Gastrocnemius medialis (tissue), 4 donors: Measurements from ENCODE around the gene LGI1. TPM values are rescaled to one million over a fixed set of nuclear protein-coding genes. Genes with fewer than 3 reads are reported as not detected.

ENCODE experiments used
- ATAC-seq, 2 donors: fragments of 150-250 bp; one replicate each; pipeline ENCODE4 v1.9.1; 2016
- DNase-seq, 2 donors: peaks; one replicate each; pipeline ENCODE4 v3.0.0-alpha.2; 2019
- H3K27ac ChIP-seq, 4 donors: fragments of 200-600 bp; sonication (generic); 1 replicate in 1 of 4; 2 replicates in 3 of 4; pipeline ENCODE4 v1.5.1; 2016 to 2018; ENCODE audit warnings: mild to moderate bottlenecking in 2 of 4, moderate library complexity in 1 of 4
- H3K27me3 ChIP-seq, 3 donors: fragments of 200-600 bp; sonication (generic) in 2 of 3; 1 replicate in 1 of 3; 2 replicates in 2 of 3; pipeline versions ENCODE4 v1.5.1 to v1.6.0; 2016 to 2019; ENCODE audit warnings: mild to moderate bottlenecking in 1 of 3, moderate library complexity in 1 of 3
- H3K36me3 ChIP-seq, 2 donors: fragments of 200-600 bp; sonication (generic) in 1 of 2; one replicate each; pipeline ENCODE4 v1.5.1; 2017 to 2018
- H3K4me1 ChIP-seq, 2 donors: fragments of 200-600 bp; sonication (generic) in 1 of 2; one replicate each; pipeline ENCODE4 v1.5.1; 2016 to 2017; ENCODE audit warnings: mild to moderate bottlenecking in 2 of 2
- H3K4me3 ChIP-seq, 4 donors: fragments of 200-600 bp; sonication (generic) in 3 of 4; 1 replicate in 1 of 4; 2 replicates in 3 of 4; pipeline ENCODE4 v1.5.1; 2016 to 2019; ENCODE audit warnings: mild to moderate bottlenecking in 2 of 4
- H3K9me3 ChIP-seq, 3 donors: fragments of 200-600 bp; sonication (generic) in 2 of 3; 1 replicate in 1 of 3; 2 replicates in 2 of 3; pipeline ENCODE4 v1.5.1; 2016 to 2019
- POLR2A ChIP-seq, 2 donors: fragments of 450-650 bp; IDR thresholded peaks; one replicate each; pipeline ENCODE4 v1.6.1; 2017; ENCODE audit warnings: antibody characterized with exemption in 2 of 2, mild to moderate bottlenecking in 2 of 2, moderate library complexity in 2 of 2
- in situ Hi-C, 4 donors: fragments of 200-750 bp; cut with MboI; loops; one replicate each; pipeline versions ENCODE4 v1.15.0 to v1.8.0; 2017; ENCODE audit warnings: low sequenced_read_pairs in 4 of 4
- intact Hi-C: fragments of 100-400 bp; cut with DNase I; formaldehyde crosslinking; loops from one replicate; pipeline ENCODE4 v1.15.1; 2023; ENCODE audit warnings: low total_unique reads
- total RNA-seq, 4 donors: library from RNA; depleted of rRNA; stranded (reverse); fragments of >200 nt; gene quantifications; one replicate each; pipeline versions ENCODE4 v1.1.0 to v1.2.3, GENCODE V29; 2016
- TF ChIP-seq, protein P1 (sequence below), 5 experiments: fragments of 450-650 bp in 3 of 5; fragments of 200-600 bp in 2 of 5; sonication (generic) in 2 of 5; IDR thresholded peaks in 4 of 5; conservative IDR thresholded peaks in 1 of 5; 1 replicate in 4 of 5; 2 replicates in 1 of 5; pipeline ENCODE4 v1.5.1; 2016 to 2019; ENCODE audit warnings: antibody characterized with exemption in 5 of 5, mild to moderate bottlenecking in 3 of 5, moderate library complexity in 3 of 5

Gene LGI1
- total RNA-seq, 4 donors from 2014 or later: 0.33 to 12.6 TPM; not detected in 2

DNA sequence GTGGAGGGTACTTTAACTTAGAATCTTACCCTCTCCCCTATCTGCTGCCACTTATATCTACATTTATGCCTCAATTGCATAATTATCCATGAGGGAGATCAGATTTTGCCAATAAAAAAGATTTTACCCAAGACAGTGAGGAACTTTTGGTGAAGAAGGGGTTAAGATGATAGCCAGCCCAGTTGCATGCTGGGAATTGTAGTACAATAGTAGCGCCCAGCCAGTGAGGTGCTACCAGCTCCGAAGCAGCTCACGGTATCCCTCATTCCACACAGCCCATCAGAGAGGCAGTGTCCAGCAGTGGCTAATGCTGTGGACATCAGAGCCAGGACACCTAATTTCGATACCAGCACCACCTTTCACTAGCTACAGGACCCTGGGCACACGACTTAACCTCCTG is 5.9 kb upstream of the LGI1 start:
- intact Hi-C loops (no loop called here), in situ Hi-C loops (no loop called here)
- DNase-seq (peak in 1 of 2 donors; percentile 27), ATAC-seq (peak; percentile 71 to 92)
- Histone ChIP-seq H3K27me3 (no peaks in the 10 kb centered on the region), H3K27ac (peak overlapping the region in 1 of 4 donors; percentile 33), H3K9me3 (no peaks in the 10 kb centered on the region), H3K36me3 (no peaks in the 10 kb centered on the region), H3K4me1 (peaks cover 0 to 10% of the 10 kb centered on the region in 2 donors), H3K4me3 (peak overlapping the region; percentile 23 to 61 (median 50))
- TF ChIP-seq POLR2A (IDR thresholded peaks at IDR 0.05): no peak
- TF ChIP-seq, protein P1, sequence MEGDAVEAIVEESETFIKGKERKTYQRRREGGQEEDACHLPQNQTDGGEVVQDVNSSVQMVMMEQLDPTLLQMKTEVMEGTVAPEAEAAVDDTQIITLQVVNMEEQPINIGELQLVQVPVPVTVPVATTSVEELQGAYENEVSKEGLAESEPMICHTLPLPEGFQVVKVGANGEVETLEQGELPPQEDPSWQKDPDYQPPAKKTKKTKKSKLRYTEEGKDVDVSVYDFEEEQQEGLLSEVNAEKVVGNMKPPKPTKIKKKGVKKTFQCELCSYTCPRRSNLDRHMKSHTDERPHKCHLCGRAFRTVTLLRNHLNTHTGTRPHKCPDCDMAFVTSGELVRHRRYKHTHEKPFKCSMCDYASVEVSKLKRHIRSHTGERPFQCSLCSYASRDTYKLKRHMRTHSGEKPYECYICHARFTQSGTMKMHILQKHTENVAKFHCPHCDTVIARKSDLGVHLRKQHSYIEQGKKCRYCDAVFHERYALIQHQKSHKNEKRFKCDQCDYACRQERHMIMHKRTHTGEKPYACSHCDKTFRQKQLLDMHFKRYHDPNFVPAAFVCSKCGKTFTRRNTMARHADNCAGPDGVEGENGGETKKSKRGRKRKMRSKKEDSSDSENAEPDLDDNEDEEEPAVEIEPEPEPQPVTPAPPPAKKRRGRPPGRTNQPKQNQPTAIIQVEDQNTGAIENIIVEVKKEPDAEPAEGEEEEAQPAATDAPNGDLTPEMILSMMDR (IDR thresholded peaks at IDR 0.05 in 4 of 5, conservative IDR thresholded peaks at IDR 0.05 in 1 of 5): no peak

DNA sequence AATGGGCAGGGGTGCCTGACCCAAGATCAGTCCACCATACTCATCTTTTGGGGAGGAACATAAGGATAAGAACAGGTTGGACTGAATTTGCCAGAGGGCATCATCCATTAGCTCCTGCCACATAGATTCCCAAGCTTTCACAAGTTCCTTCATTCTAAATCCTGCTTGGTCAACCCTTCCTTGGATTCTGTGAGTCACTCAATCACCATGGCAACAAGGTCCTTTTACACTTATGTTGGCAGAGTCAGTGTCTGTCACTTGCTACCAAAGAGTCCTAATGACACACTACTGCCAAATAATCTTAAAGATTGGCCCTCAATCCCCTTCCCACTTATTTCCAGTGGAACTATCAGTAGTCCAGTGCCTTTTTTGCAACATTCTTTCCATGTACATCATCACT is 5.0 kb upstream of the LGI1 start:
- no peaks in the 10 kb centered on the region for H3K9me3 ChIP-seq
- in situ Hi-C loops: no loop called here
- no peak for ATAC-seq
- DNase-seq: no peak
- TF ChIP-seq POLR2A (IDR thresholded peaks at IDR 0.05): no peak
- TF ChIP-seq, protein P1 (IDR thresholded peaks at IDR 0.05 in 4 of 5, conservative IDR thresholded peaks at IDR 0.05 in 1 of 5): no peak
- H3K4me1 ChIP-seq: peaks cover 0 to 10% of the 10 kb centered on the region in 2 donors
- no peaks in the 10 kb centered on the region for H3K27me3 ChIP-seq
- H3K36me3 ChIP-seq: no peaks in the 10 kb centered on the region
- no peak overlapping the region for H3K4me3 ChIP-seq
- no peak overlapping the region for H3K27ac ChIP-seq
- intact Hi-C loops: no loop called here

DNA sequence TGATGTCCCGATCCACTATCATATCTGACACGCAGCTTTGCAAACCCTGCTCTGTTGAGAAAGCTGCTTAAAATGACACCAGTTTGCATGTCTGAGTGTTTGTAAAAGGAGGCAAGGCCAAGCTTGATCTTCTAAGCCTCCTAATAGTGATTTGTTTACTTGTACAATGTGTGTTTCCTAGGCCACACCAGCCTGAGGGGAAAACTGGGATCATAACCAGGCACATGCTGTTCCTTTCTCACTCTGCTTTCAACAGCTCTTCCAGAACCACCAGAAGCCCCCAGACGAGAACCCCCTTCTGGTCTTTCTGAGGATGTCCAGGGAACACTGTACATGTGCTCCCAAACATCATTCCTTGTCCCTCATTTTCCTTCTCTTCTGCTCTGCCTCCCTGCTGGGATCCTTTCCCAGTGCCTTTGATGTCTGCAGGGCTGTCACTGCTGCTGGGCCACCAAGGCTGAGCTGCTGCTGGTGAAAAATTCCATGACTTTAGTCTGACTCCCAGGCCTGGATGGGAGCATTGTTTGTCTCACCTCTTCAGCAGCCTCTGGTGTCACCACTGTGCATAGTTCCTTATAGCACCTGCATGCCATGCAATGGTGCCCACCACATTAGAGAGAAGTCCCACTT is 4.0 kb upstream of the LGI1 start:
- no peak for DNase-seq
- in situ Hi-C loops: no loop called here
- H3K4me1 ChIP-seq: peaks cover 0 to 16% of the 10 kb centered on the region in 2 donors
- H3K36me3 ChIP-seq: no peaks in the 10 kb centered on the region
- H3K27ac ChIP-seq: no peak overlapping the region
- no peak for ATAC-seq
- no peak overlapping the region for H3K4me3 ChIP-seq
- no peaks in the 10 kb centered on the region for H3K9me3 ChIP-seq
- TF ChIP-seq POLR2A (IDR thresholded peaks at IDR 0.05): no peak
- TF ChIP-seq, protein P1 (IDR thresholded peaks at IDR 0.05 in 4 of 5, conservative IDR thresholded peaks at IDR 0.05 in 1 of 5): no peak
- H3K27me3 ChIP-seq: no peaks in the 10 kb centered on the region
- intact Hi-C loops: no loop called here

DNA sequence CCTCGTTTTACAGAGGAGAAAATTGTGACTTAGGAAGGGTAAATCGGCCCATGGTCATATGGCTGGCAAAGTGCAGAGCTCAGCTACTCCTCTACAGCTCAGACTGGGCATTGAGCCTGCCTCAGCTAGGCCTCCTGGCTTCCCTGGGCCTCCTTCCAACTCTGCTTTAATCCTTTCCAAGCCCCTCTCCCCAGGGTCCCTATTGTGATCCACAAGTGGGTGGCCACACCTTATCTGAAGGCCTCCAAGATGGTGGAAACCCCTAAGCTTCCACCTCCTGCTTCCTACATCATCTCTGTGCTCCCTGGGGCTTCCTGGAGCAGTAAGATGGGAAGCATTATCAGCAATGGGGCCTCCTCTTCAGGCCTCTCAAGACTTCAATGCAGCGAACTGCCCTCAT is 3.0 kb upstream of the LGI1 start:
- Histone ChIP-seq H3K27ac (no peak overlapping the region), H3K27me3 (no peaks in the 10 kb centered on the region), H3K9me3 (no peaks in the 10 kb centered on the region), H3K4me1 (peaks cover 0 to 22% of the 10 kb centered on the region in 2 donors), H3K36me3 (no peaks in the 10 kb centered on the region), H3K4me3 (no peak overlapping the region)
- in situ Hi-C loops (no loop called here), intact Hi-C loops (loop anchor here (5.0 kb wide), 1 partner anchor 58 kb away; no protein-coding TSS in a partner anchor)
- no peak for DNase-seq
- no peak for ATAC-seq
- TF ChIP-seq, protein P1 (IDR thresholded peaks at IDR 0.05 in 4 of 5, conservative IDR thresholded peaks at IDR 0.05 in 1 of 5): no peak
- TF ChIP-seq POLR2A (IDR thresholded peaks at IDR 0.05): no peak
